Lung (tissue), 12 donors: Measurements from ENCODE around the gene BIN2. TPM values are rescaled to one million over a fixed set of nuclear protein-coding genes. Genes with fewer than 3 reads are reported as not detected.

ENCODE experiments used
- ATAC-seq: fragments of 200-7000 bp; cut with Tn5 transposase; one replicate; pipeline ENCODE4 v1.9.1; 2020; ENCODE audit warnings: moderate number of reproducible peaks; ENCODE audit not compliant: insufficient read depth, low FRiP score
- DNase-seq, 3 donors: peaks; one replicate each; pipeline ENCODE4 v3.0.0-alpha.2; 2013 to 2017
- H3K27ac ChIP-seq, 2 donors: one replicate each; pipeline ENCODE4 v1.5.1; 2013; ENCODE audit warnings: mild to moderate bottlenecking in 2 of 2, moderate library complexity in 2 of 2, control low read depth in 1 of 2, inconsistent platforms in 1 of 2, low read depth in 1 of 2, low read length in 1 of 2
- H3K27me3 ChIP-seq, 3 donors: one replicate each; pipeline ENCODE4 v1.5.1; 2013; ENCODE audit warnings: low read length in 2 of 3; ENCODE audit not compliant: control insufficient read depth in 3 of 3, insufficient read depth in 3 of 3
- H3K36me3 ChIP-seq, 4 donors: one replicate each; pipeline ENCODE4 v1.5.1; 2013; ENCODE audit warnings: low read length in 4 of 4, mild to moderate bottlenecking in 1 of 4, moderate library complexity in 1 of 4; ENCODE audit not compliant: control insufficient read depth in 4 of 4, insufficient read depth in 4 of 4
- H3K4me1 ChIP-seq, 5 donors: one replicate each; pipeline ENCODE4 v1.5.1; 2013; ENCODE audit warnings: low read length in 5 of 5, mild to moderate bottlenecking in 2 of 5, moderate library complexity in 1 of 5; ENCODE audit not compliant: control insufficient read depth in 5 of 5, insufficient read depth in 5 of 5
- H3K4me3 ChIP-seq: one replicate; pipeline ENCODE4 v1.5.1; 2013; ENCODE audit warnings: mild to moderate bottlenecking, control low read depth, moderate library complexity
- H3K9ac ChIP-seq, 2 donors: one replicate each; pipeline ENCODE4 v1.5.1; 2013; ENCODE audit warnings: low read length in 2 of 2, control low read depth in 1 of 2; ENCODE audit not compliant: insufficient read depth in 1 of 2
- H3K9me3 ChIP-seq, 4 donors: one replicate each; pipeline ENCODE4 v1.5.1; 2013; ENCODE audit warnings: low read length in 3 of 4, mild to moderate bottlenecking in 1 of 4, moderate library complexity in 1 of 4; ENCODE audit not compliant: control insufficient read depth in 4 of 4, insufficient read depth in 3 of 4
- CTCF ChIP-seq: IDR thresholded peaks from 2 replicates; pipeline ENCODE4 v1.5.1; 2012; ENCODE audit warnings: mild to moderate bottlenecking; ENCODE audit errors: control extremely low read depth, extremely low read depth
- WGBS, 2 donors: extraction: QIAGEN DNeasy Blood & Tissue Kit; methylation state at CpG; one replicate each; pipeline ENCODE4 v1.1.7; 2013; 5-methylcytosine and 5-hydroxymethylcytosine counted together
- polyA plus RNA-seq, 2 donors: library from polyadenylated mRNA; stranded (reverse); fragments of 200-250 nt; gene quantifications; one replicate each; pipeline ENCODE4 v1.2.1, GENCODE V29; 2013
- total RNA-seq, 2 donors: library from RNA; depleted of rRNA in 1 of 2; stranded (reverse); fragments of >200 nt in 1 of 2; gene quantifications; one replicate each; pipeline ENCODE4 v1.2.1, GENCODE V29; 2014 to 2021
- donor health status: control.
- donor health status: control.
- donor health status: Bipolar disorder and iron deficiency.
- donor health status: healthy.
- donor health status: DM: yes; HTN: yes; CAD: no.

The BIN2 gene
- total and polyA plus RNA-seq, 4 donors: 12.0 to 54.5 (median 18.1) TPM

- no peak overlapping the region for H3K9ac ChIP-seq
- no peaks in the 10 kb centered on the region for H3K27me3 ChIP-seq
- no peaks in the 10 kb centered on the region for H3K9me3 ChIP-seq
- peak in 2 of 3 donors; percentile 15 to 29 for DNase-seq
- H3K36me3 ChIP-seq: no peaks in the 10 kb centered on the region
- H3K27ac ChIP-seq: no peak overlapping the region
- H3K4me3 ChIP-seq: no peak overlapping the region
- 32 to 53% methylated on average over 17 of the region's 17 CpGs for WGBS, 2 donors
- peak; percentile 64 for ATAC-seq
- TF ChIP-seq CTCF: no peak
- H3K4me1 ChIP-seq: peaks cover 0 to 4% (median 2%) of the 10 kb centered on the region in 5 donors
Measured at GRCh38 chr12:51368640-51369517, 44.9 kb upstream of the BIN2 start.

- H3K9me3 ChIP-seq: no peaks in the 10 kb centered on the region
Measured at GRCh38 chr12:51365276-51365675, 41.3 kb upstream of the BIN2 start.

GRCh38 chr12:51364001-51364400 lies 40.0 kb upstream of the BIN2 start:
- 92 to 95% methylated on average over 11 of the region's 11 CpGs for WGBS, 2 donors
- H3K4me1 ChIP-seq: no peaks in the 10 kb centered on the region
- no peak for ATAC-seq
- H3K9me3 ChIP-seq: no peaks in the 10 kb centered on the region
- DNase-seq: no peak
- no peak overlapping the region for H3K27ac ChIP-seq
- TF ChIP-seq CTCF: no peak
- no peaks in the 10 kb centered on the region for H3K27me3 ChIP-seq
- H3K9ac ChIP-seq: no peak overlapping the region
- no peak overlapping the region for H3K4me3 ChIP-seq
- no peaks in the 10 kb centered on the region for H3K36me3 ChIP-seq

More at GRCh38 chr12:51365276-51365675, 41.3 kb upstream of the BIN2 start:
- ATAC-seq (no peak), DNase-seq (no peak)
- H3K36me3 ChIP-seq: no peaks in the 10 kb centered on the region
- no peaks in the 10 kb centered on the region for H3K27me3 ChIP-seq
- 89 to 92% methylated on average over 10 of the region's 10 CpGs for WGBS, 2 donors
- no peak for TF ChIP-seq CTCF
- H3K4me1 ChIP-seq: peaks cover 0 to 2% (median 0%) of the 10 kb centered on the region in 5 donors
- no peak overlapping the region for H3K9ac ChIP-seq
- H3K27ac ChIP-seq: no peak overlapping the region
- H3K4me3 ChIP-seq: no peak overlapping the region
